Astrocyte of the spinal cord (primary cell): ENCODE results near the gene DUSP3.

Experiments
- DNase-seq: peaks from one replicate; pipeline ENCODE4 v3.0.0; 2011; ENCODE audit warnings: low read depth, low spot score
- H3K4me3 ChIP-seq: 2 replicates; pipeline ENCODE4 v1.5.1; 2011; ENCODE audit warnings: low read depth, mild to moderate bottlenecking, low read length, moderate library complexity
- in situ Hi-C: cut with HindIII; loops from 2 replicates; pipeline ENCODE4 v1.10.0; 2017; ENCODE audit warnings: low sequenced_read_pairs
- TF ChIP-seq, protein P1 (sequence below): IDR thresholded peaks from 2 replicates; pipeline ENCODE4 v1.5.1; 2012; ENCODE audit warnings: low read depth, mild to moderate bottlenecking, low read length, inconsistent platforms

The DUSP3 gene

DNA sequence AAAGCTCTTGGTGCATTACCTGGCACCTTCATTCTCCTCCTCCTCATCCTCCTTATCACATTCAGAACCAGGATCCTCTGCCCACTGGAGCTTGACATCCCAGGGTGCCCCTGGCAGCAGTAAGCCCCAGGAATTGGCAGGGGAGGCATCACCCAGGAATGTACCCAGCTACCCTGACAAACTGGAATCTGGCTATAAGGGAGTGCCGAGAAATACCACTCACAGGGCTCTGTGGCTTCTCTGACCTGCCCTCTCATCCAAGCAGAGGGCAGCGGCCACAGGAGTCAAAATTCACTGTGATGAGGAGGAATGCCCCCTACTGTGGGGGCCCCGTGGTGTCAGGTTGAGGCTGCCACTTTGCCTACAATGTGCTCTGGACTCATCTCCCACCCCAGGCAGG, 34.6 kb upstream of the DUSP3 start:
- in situ Hi-C loops: no loop called here
- TF ChIP-seq, protein P1, sequence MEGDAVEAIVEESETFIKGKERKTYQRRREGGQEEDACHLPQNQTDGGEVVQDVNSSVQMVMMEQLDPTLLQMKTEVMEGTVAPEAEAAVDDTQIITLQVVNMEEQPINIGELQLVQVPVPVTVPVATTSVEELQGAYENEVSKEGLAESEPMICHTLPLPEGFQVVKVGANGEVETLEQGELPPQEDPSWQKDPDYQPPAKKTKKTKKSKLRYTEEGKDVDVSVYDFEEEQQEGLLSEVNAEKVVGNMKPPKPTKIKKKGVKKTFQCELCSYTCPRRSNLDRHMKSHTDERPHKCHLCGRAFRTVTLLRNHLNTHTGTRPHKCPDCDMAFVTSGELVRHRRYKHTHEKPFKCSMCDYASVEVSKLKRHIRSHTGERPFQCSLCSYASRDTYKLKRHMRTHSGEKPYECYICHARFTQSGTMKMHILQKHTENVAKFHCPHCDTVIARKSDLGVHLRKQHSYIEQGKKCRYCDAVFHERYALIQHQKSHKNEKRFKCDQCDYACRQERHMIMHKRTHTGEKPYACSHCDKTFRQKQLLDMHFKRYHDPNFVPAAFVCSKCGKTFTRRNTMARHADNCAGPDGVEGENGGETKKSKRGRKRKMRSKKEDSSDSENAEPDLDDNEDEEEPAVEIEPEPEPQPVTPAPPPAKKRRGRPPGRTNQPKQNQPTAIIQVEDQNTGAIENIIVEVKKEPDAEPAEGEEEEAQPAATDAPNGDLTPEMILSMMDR: no peak
- no peak for DNase-seq
- H3K4me3 ChIP-seq: no peak overlapping the region

DNA sequence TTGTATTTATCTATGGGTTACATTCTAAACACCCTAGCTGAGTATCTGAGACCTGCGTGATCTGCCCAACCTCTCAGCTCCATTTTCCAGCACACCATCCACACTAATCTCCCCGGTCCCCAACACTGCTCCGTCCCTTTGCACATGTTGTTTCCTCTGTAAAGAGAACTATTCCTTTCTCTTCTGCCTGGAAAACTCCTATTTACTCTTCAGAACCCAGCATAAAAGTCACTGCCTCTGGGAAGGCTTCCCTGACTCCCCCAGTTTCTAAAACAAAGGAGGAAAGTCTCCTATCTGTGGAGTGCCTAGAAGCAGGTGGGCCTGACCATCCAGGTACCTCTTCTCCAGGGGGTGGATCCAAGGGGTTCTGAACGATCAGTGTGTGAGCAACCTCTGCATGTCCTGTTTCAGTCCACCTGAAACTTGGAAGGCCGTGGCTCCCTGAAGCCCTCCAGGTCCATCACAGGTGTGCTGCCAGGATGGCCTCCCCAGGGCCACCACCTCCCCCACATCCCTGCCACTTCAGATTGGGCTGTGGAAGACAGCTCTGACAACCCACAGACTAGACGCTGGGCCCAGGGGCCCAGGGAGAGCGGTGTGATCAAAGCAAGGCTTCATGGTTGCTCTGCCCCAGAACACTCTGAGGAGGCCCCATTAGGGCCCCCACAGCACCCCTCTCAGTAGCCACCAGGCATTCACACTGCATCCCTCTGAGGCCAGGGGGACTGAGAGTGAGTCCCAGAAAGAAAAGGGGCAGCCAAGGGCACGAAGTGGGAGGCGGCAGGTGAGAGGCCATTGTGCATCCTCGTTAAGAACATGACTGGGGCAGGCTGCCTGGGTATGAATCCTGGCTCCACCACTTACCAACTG, 33.9 kb upstream of the DUSP3 start:
- no peak for DNase-seq
- in situ Hi-C loops: no loop called here
- TF ChIP-seq, protein P1: no peak
- H3K4me3 ChIP-seq: no peak overlapping the region

DNA sequence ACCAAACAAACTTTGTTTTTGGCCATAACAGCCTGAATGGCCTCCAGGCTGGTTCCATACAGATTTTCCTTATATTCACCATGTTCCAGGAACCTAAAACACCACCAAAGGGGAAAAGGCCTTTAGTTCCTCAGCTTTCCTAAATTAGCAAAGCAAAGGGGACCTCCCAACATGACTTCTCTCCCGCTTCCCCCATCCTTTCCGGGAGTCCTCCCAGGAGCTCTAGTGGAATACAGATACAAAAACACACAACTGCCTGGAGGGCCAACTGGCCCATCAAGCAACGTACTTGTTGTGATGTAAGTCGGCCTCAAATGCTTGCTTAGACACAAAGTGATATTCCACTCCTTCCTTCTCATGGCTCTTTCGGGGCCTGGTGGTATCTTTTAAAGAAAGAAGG, 32.0 kb upstream of the DUSP3 start:
- TF ChIP-seq, protein P1: no peak

DNA sequence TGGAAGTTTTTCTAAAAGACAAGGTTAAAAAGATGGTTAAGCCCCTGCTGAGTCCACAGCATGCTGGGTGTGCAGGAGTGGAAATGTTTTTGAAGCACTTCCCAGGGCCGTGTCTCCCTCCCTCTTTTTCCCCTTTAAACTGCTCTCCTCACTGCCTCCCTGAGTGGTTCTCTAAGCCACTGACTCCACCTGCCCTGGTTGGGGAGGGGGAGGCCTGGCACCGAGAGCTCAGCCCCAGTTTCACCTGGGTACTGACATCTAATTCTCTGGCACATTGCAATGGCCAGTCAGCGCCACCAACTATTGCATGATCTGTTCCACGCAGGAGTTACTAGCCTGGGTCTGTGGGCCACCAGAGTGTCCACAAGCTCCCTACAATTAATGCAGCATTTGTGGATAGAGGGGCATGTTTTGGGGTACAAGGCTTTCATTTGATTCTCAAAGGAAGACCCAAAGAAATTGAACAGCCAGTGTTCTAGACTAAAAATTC, 31.5 kb upstream of the DUSP3 start:
- TF ChIP-seq, protein P1: no peak
- in situ Hi-C loops: no loop called here
- no peak for DNase-seq
- H3K4me3 ChIP-seq: no peak overlapping the region

More for the DNA sequence above, 32.0 kb upstream of the DUSP3 start:
- DNase-seq: no peak
- in situ Hi-C loops: no loop called here
- H3K4me3 ChIP-seq: no peak overlapping the region

DNA sequence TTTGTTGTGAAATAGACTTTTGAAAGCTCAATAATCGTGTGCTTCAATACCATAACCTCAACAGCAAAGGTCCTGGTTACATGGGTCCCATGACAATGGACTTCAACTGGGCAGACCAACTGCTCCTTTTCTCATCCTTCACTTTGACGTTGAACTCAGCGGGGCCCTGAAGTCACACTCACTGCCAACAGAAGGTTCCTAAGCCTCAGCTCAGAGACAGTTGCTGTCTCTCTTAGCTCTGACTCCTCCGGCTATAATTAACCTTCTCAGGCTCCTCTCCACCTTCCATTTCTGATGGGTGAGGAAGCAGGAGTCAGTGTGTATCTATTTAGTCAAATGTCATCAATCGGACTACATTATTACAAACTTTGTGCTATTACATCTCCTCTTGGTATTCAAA, 30.3 kb upstream of the DUSP3 start:
- H3K4me3 ChIP-seq: no peak overlapping the region
- TF ChIP-seq, protein P1: no peak
- no peak for DNase-seq
- in situ Hi-C loops: no loop called here

DNA sequence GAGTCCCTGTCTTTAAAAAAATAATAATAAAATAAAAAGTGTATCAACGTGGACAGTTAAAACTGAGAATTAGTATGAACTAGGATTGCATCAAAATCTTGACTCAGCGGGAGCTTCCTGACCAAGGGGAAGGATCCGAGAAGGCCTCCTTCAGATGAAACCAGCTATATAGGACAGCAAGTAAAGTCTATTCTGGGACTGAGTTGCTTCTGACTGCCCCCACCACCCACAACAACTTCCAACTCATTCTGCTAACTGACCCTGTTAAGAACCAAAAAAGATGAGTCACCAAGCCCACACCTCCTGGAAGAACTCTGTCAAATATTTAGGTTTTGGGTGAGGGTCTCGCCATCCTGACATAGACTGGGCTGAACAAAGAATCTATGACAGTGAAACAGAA, 29.3 kb upstream of the DUSP3 start:
- in situ Hi-C loops: no loop called here
- DNase-seq: no peak
- TF ChIP-seq, protein P1: no peak
- no peak overlapping the region for H3K4me3 ChIP-seq
